HepG2 (cell line): ENCODE results near the gene STX4. TPM values are rescaled to one million over a fixed set of nuclear protein-coding genes. Genes with fewer than 3 reads are reported as not detected.

ENCODE experiments used
- ATM ChIP-seq: fragments of 450-650 bp; IDR thresholded peaks from 2 replicates; pipeline ENCODE4 v1.7.1; 2017; ENCODE audit warnings: mild to moderate bottlenecking, borderline replicate concordance
- CREB1 ChIP-seq, 2 experiments: fragments of 450-650 bp in 1 of 2; IDR thresholded peaks; 2 replicates each; pipeline ENCODE4 v1.6.1; 2016 to 2017; ENCODE audit warnings: control low read depth in 1 of 2, mild to moderate bottlenecking in 1 of 2, missing compliant biosample characterization in 1 of 2, missing genetic modification characterization in 1 of 2
- EP300 ChIP-seq, 3 experiments: sonication (generic) in 1 of 3; formaldehyde crosslinking in 1 of 3; IDR thresholded peaks; 2 replicates each; pipeline versions ENCODE4 v1.5.1 to v1.6.1; 2011 to 2020; ENCODE audit warnings: low read depth in 2 of 3, low read length in 2 of 3, borderline replicate concordance in 1 of 3, improper control_type of control experiment in 1 of 3, mild to moderate bottlenecking in 1 of 3, missing genetic modification reagents in 1 of 3, moderate library complexity in 1 of 3
- JDP2 ChIP-seq: sonication (generic); formaldehyde crosslinking; IDR thresholded peaks from 2 replicates; pipeline ENCODE4 v1.8.1; 2022; ENCODE audit warnings: missing genetic modification reagents, borderline replicate concordance
- MXI1 ChIP-seq: IDR thresholded peaks from 3 replicates; pipeline ENCODE4 v1.6.1; 2012; ENCODE audit warnings: low read depth, low read length, inconsistent platforms, borderline replicate concordance
- NAIF1 ChIP-seq: sonication (generic); formaldehyde crosslinking; IDR thresholded peaks from 2 replicates; pipeline ENCODE4 v1.5.0; 2020; ENCODE audit warnings: mild to moderate bottlenecking, missing genetic modification reagents, borderline replicate concordance
- NONO ChIP-seq, 2 experiments: fragments of 450-650 bp in 1 of 2; sonication (generic) in 1 of 2; formaldehyde crosslinking in 1 of 2; IDR thresholded peaks in 1 of 2; conservative IDR thresholded peaks in 1 of 2; 2 replicates each; pipeline versions ENCODE4 v1.6.1 to v1.8.0; 2017 to 2022; ENCODE audit warnings: mild to moderate bottlenecking in 1 of 2, missing genetic modification reagents in 1 of 2, moderate library complexity in 1 of 2
- PHF20 ChIP-seq: sonication (generic); formaldehyde crosslinking; IDR thresholded peaks from 2 replicates; pipeline ENCODE4 v1.5.0; 2020; ENCODE audit warnings: mild to moderate bottlenecking, missing genetic modification reagents
- SOX6 ChIP-seq, 2 experiments: fragments of 450-650 bp in 1 of 2; sonication (generic) in 1 of 2; formaldehyde crosslinking in 1 of 2; IDR thresholded peaks; 2 replicates each; pipeline versions ENCODE4 v1.4.0 to v1.6.1; 2017 to 2020; ENCODE audit warnings: antibody characterized with exemption in 1 of 2, mild to moderate bottlenecking in 1 of 2, missing genetic modification reagents in 1 of 2
- TBL1XR1 ChIP-seq: fragments of 150-350 bp; IDR thresholded peaks from 2 replicates; pipeline ENCODE4 v1.6.1; 2014; ENCODE audit warnings: borderline replicate concordance, low read length; ENCODE audit not compliant: partially characterized antibody
- TRIM24 ChIP-seq: sonication (generic); formaldehyde crosslinking; IDR thresholded peaks from 2 replicates; pipeline ENCODE4 v1.8.0; 2022; ENCODE audit warnings: mild to moderate bottlenecking, missing genetic modification reagents
- YEATS2 ChIP-seq: sonication (generic); formaldehyde crosslinking; IDR thresholded peaks from 2 replicates; pipeline ENCODE4 v1.4.0; 2020; ENCODE audit warnings: missing genetic modification reagents, borderline replicate concordance
- ZFP1 ChIP-seq: IDR thresholded peaks from 2 replicates; pipeline ENCODE4 v1.6.1; 2016
- ZFP36 ChIP-seq: fragments of 150-350 bp; IDR thresholded peaks from 2 replicates; pipeline ENCODE4 v1.6.1; 2018; ENCODE audit warnings: borderline replicate concordance, low read length, low read depth; ENCODE audit not compliant: partially characterized antibody
- ZNF253 ChIP-seq: sonication (generic); formaldehyde crosslinking; IDR thresholded peaks from 2 replicates; pipeline ENCODE4 v1.8.0; 2022; ENCODE audit warnings: mild to moderate bottlenecking, missing genetic modification reagents, borderline replicate concordance
- ZNF326 ChIP-seq: sonication (generic); formaldehyde crosslinking; IDR thresholded peaks from 2 replicates; pipeline ENCODE4 v1.4.0; 2020; ENCODE audit warnings: missing genetic modification reagents, borderline replicate concordance
- ZNF337 ChIP-seq: sonication (generic); formaldehyde crosslinking; IDR thresholded peaks from 2 replicates; pipeline ENCODE4 v1.5.1; 2020; ENCODE audit warnings: missing genetic modification reagents, low read depth, mild to moderate bottlenecking, borderline replicate concordance
- ZNF343 ChIP-seq: sonication (generic); formaldehyde crosslinking; IDR thresholded peaks from 2 replicates; pipeline ENCODE4 v1.4.0; 2020; ENCODE audit warnings: mild to moderate bottlenecking, missing genetic modification reagents
- ZNF547 ChIP-seq: sonication (generic); formaldehyde crosslinking; IDR thresholded peaks from 2 replicates; pipeline ENCODE4 v1.5.1; 2020; ENCODE audit warnings: mild to moderate bottlenecking, missing genetic modification reagents
- ZNF576 ChIP-seq: sonication (generic); formaldehyde crosslinking; IDR thresholded peaks from 2 replicates; pipeline ENCODE4 v1.4.0; 2020; ENCODE audit warnings: mild to moderate bottlenecking, missing genetic modification reagents
- ZNF598 ChIP-seq: sonication (generic); formaldehyde crosslinking; IDR thresholded peaks from 2 replicates; pipeline ENCODE4 v1.5.1; 2020; ENCODE audit warnings: mild to moderate bottlenecking, missing genetic modification reagents, borderline replicate concordance
- ZNF816 ChIP-seq: sonication (generic); formaldehyde crosslinking; IDR thresholded peaks from 2 replicates; pipeline ENCODE4 v1.8.0; 2022; ENCODE audit warnings: missing genetic modification reagents, mild to moderate bottlenecking, borderline replicate concordance
- polyA plus RNA-seq, 8 experiments: library from polyadenylated mRNA; depleted of rRNA in 3 of 8; stranded (reverse) in 7 of 8; unstranded in 1 of 8; fragments of >200 nt; fragmentation: Illumina TruSeq in 4 of 8; extraction: Trizol in 4 of 8; gene quantifications; 2 replicates each; pipeline versions ENCODE4 v1.2.1 to v1.2.3, GENCODE V29; 2011 to 2016; ENCODE audit warnings: low read depth in 4 of 8, missing spikeins in 1 of 8, mixed read lengths in 1 of 8; ENCODE audit not compliant: insufficient read depth in 1 of 8
- total RNA-seq, 5 experiments: library from RNA; depleted of rRNA; stranded (reverse); fragments of >200 nt; fragmentation: Illumina TruSeq; extraction: Trizol; gene quantifications; 2 replicates each; pipeline ENCODE4 v1.2.3, GENCODE V29; 2016; ENCODE audit warnings: low read depth in 1 of 5
- TF ChIP-seq, protein P1 (sequence below): sonication (generic); formaldehyde crosslinking; IDR thresholded peaks from 2 replicates; pipeline ENCODE4; 2020; ENCODE audit warnings: missing genetic modification reagents, mild to moderate bottlenecking, borderline replicate concordance
- TF ChIP-seq, protein P2 (sequence below): sonication (generic); formaldehyde crosslinking; IDR thresholded peaks from 2 replicates; pipeline ENCODE4 v1.8.0; 2022; ENCODE audit warnings: low read depth, missing genetic modification reagents

STX4 gene
- total and polyA plus RNA-seq, 2 of the 13 experiments (the other 11 are each of a cell fraction or from before 2014, with no cell fraction given) = 29.2 to 34.6 TPM

DNA sequence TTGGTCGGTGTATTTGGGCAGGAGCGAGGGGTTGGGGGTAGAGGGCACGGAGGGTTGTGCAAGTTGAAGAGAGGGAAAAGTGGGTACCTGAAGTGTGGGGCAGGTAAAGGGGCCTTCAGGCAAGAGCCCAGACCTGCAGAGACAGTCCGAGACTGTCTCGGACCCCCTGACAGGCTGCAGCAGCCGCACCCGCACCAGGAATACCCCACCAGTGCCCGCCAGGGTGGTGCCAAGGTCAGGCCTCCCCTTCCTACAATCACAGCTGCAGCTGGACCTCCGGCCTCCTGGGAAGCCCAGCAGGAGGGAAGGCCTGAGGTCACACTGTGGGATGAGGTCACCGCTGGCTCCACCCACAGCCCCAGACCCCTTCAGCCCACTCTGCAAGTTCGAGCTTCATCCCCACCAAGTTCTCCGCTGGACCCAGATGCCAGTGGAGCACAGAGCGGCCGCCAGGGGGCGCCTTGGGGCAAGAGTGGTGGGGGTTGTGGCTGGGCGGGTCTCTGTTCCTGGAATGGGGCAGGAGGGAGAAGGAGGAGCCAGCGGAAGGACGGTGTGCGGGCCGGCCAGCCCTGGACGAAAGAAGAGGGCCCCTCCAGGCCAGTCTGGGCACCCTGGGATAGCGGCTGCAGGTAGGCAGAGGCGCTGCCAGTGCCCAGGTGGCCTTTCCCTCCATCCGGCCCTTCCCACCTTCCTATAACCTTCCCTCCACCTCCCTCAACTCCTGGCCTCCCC, 48.5 kb upstream of the STX4 start, which contains the start of gene HSD3B7 (continued):
- TF ChIP-seq EP300 (IDR thresholded peaks at IDR 0.05; ENCODE audit: low read depth in 2 of 2, low read length in 2 of 2) = 0 out of 4 replicates have a peak, but pooled peaks of 1 of the 2 experiments have one; percentile 21
- peak; percentile 22; the same call in 1 of the 2 replicates for TF ChIP-seq EP300 (CRISPR knock-in tag; IDR thresholded peaks at IDR 0.05; ENCODE audit: borderline replicate concordance)
- peak; percentile 97 for TF ChIP-seq ZNF576
- no peak for TF ChIP-seq ZFP36
- no peak for TF ChIP-seq JDP2 (CRISPR knock-in tag)
- no peak for TF ChIP-seq CREB1 (IDR thresholded peaks at IDR 0.05)
- no peak for TF ChIP-seq CREB1 (CRISPR knock-in tag; IDR thresholded peaks at IDR 0.05)
- peak; percentile 77; the same call in 2 of the 3 replicates for TF ChIP-seq MXI1
- no peak for TF ChIP-seq TBL1XR1
- no peak for TF ChIP-seq ZNF598
- TF ChIP-seq, protein P1, sequence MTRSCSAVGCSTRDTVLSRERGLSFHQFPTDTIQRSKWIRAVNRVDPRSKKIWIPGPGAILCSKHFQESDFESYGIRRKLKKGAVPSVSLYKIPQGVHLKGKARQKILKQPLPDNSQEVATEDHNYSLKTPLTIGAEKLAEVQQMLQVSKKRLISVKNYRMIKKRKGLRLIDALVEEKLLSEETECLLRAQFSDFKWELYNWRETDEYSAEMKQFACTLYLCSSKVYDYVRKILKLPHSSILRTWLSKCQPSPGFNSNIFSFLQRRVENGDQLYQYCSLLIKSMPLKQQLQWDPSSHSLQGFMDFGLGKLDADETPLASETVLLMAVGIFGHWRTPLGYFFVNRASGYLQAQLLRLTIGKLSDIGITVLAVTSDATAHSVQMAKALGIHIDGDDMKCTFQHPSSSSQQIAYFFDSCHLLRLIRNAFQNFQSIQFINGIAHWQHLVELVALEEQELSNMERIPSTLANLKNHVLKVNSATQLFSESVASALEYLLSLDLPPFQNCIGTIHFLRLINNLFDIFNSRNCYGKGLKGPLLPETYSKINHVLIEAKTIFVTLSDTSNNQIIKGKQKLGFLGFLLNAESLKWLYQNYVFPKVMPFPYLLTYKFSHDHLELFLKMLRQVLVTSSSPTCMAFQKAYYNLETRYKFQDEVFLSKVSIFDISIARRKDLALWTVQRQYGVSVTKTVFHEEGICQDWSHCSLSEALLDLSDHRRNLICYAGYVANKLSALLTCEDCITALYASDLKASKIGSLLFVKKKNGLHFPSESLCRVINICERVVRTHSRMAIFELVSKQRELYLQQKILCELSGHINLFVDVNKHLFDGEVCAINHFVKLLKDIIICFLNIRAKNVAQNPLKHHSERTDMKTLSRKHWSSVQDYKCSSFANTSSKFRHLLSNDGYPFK (CRISPR knock-in tag) = no peak
- TF ChIP-seq, protein P2, sequence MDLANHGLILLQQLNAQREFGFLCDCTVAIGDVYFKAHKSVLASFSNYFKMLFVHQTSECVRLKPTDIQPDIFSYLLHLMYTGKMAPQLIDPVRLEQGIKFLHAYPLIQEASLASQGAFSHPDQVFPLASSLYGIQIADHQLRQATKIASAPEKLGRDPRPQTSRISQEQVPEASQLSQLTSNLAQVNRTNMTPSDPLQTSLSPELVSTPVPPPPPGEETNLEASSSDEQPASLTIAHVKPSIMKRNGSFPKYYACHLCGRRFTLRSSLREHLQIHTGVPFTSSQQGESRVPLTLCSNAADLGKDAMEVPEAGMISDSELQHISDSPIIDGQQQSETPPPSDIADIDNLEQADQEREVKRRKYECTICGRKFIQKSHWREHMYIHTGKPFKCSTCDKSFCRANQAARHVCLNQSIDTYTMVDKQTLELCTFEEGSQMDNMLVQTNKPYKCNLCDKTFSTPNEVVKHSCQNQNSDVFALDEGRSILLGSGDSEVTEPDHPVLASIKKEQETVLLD = no peak
- TF ChIP-seq ATM = no peak
- peak; percentile 78; the same call in 1 of the 2 replicates for TF ChIP-seq ZNF326 (CRISPR knock-in tag)
- 0 out of 2 replicates have a peak, but pooled peaks have one; percentile 20 for TF ChIP-seq ZFP1 (CRISPR knock-in tag)
- no peak for TF ChIP-seq SOX6 (IDR thresholded peaks at IDR 0.05)
- TF ChIP-seq SOX6 (CRISPR knock-in tag; IDR thresholded peaks at IDR 0.05) = peak; percentile 62
- peak; percentile 74 for TF ChIP-seq YEATS2 (CRISPR knock-in tag)
- TF ChIP-seq ZNF343 (CRISPR knock-in tag) = no peak
- no peak for TF ChIP-seq ZNF337 (CRISPR knock-in tag)
- no peak for TF ChIP-seq NONO (IDR thresholded peaks at IDR 0.05)
- 0 out of 2 replicates have a peak, but pooled peaks have one; percentile 14 for TF ChIP-seq NONO (CRISPR knock-in tag; conservative IDR thresholded peaks at IDR 0.05)
- TF ChIP-seq ZNF816 = no peak
- no peak for TF ChIP-seq ZNF547 (CRISPR knock-in tag)
- no peak; the same call in 1 of the 2 replicates for TF ChIP-seq PHF20 (CRISPR knock-in tag)
- 0 out of 2 replicates have a peak, but pooled peaks have one; percentile 23 for TF ChIP-seq TRIM24 (CRISPR knock-in tag)
- TF ChIP-seq ZNF253 (CRISPR knock-in tag) = no peak
- no peak for TF ChIP-seq NAIF1 (CRISPR knock-in tag)
